ENCODE measurements around the gene PRPF40B. TPM values are rescaled to one million over a fixed set of nuclear protein-coding genes. Genes with fewer than 3 reads are reported as not detected.

PRPF40B gene
- polyA plus RNA-seq (ENCODE audit: insufficient read depth in 1 of 5, insufficient read length in 5 of 5, low replicate concordance in 1 of 5), result 10 to 100 TPM; 18.1 to 25.3 (median 19.6) TPM
- long read RNA-seq, donor 1, partial matches to known transcripts, result 7 of 10 reads
- long read RNA-seq, donor 1, other reads (novel, unspliced or antisense), result 0 of 10 reads
- long read RNA-seq, donor 2, partial matches to known transcripts, result 0 of 3 reads
- long read RNA-seq, donor 2, other reads (novel, unspliced or antisense), result 0 of 3 reads
- long read RNA-seq, donor 3, partial matches to known transcripts, result 11 of 12 reads
- long read RNA-seq, donor 3, other reads (novel, unspliced or antisense), result 0 of 12 reads
- long read RNA-seq, donor 4, partial matches to known transcripts, result 6 of 7 reads
- long read RNA-seq, donor 4, other reads (novel, unspliced or antisense), result 0 of 7 reads
- long read RNA-seq, donor 5, partial matches to known transcripts, result 0 of 1 reads
- long read RNA-seq, donor 5, other reads (novel, unspliced or antisense), result 0 of 1 reads
- long read RNA-seq, donor 6, partial matches to known transcripts, result 0 of 1 reads
- long read RNA-seq, donor 6, other reads (novel, unspliced or antisense), result 0 of 1 reads
- long read RNA-seq, donor 7, result 0 reads
- long read RNA-seq, donor 8, result 0 reads

- DNase-seq, result peak; percentile 82 to 86
These were observed at the start of gene PRPF40B for GRCh38 chr12:49623142-49623904. Gene PRPF40B, plus strand, starts transcription at chr12:49623561. Its CDS starts 30 bp downstream, at chr12:49623591.

GRCh38 chr12:49577589-49578315 lies 45.6 kb upstream of the PRPF40B start:
- DNase-seq, result no peak

GRCh38 chr12:49578471-49579112 lies 44.8 kb upstream of the PRPF40B start:
- DNase-seq, result no peak

- peak; percentile 47 to 53 for DNase-seq
These were observed 42.5 kb upstream of the PRPF40B start for GRCh38 chr12:49580572-49581535.

- no peak for DNase-seq
These were observed 41.2 kb upstream of the PRPF40B start for GRCh38 chr12:49582201-49582600.

GRCh38 chr12:49582850-49583249 lies 40.5 kb upstream of the PRPF40B start:
- DNase-seq, result peak in 1 of 2 donors; percentile 27

- DNase-seq, result peak; percentile 57 to 67
These were observed 39.8 kb upstream of the PRPF40B start for GRCh38 chr12:49583366-49584094.

GRCh38 chr12:49584591-49584990 lies 38.8 kb upstream of the PRPF40B start:
- DNase-seq, result no peak

GRCh38 chr12:49585477-49586459 lies 37.6 kb upstream of the PRPF40B start:
- DNase-seq, result no peak

GRCh38 chr12:49587174-49587908 lies 36.0 kb upstream of the PRPF40B start:
- DNase-seq, result no peak

- no peak for DNase-seq
These were observed 35.1 kb upstream of the PRPF40B start for GRCh38 chr12:49588281-49588680.

GRCh38 chr12:49588721-49589516 lies 34.4 kb upstream of the PRPF40B start:
- DNase-seq, result no peak

GRCh38 chr12:49598527-49598926 lies 24.8 kb upstream of the PRPF40B start:
- DNase-seq, result no peak

- no peak for DNase-seq
These were observed 23.4 kb upstream of the PRPF40B start for GRCh38 chr12:49599961-49600360.

- DNase-seq, result no peak
These were observed 19.6 kb upstream of the PRPF40B start for GRCh38 chr12:49603721-49604120.

- DNase-seq, result no peak
These were observed 18.5 kb upstream of the PRPF40B start for GRCh38 chr12:49604856-49605255.
